ENCODE results near the gene RGL2.

- TF ChIP-seq CTCF (IDR thresholded peaks at IDR 0.05; ENCODE audit: low read length): no peak
- TF ChIP-seq EZH2 (IDR thresholded peaks at IDR 0.05; ENCODE audit: borderline replicate concordance, low read length): no peak
These were observed 11.5 kb downstream of the RGL2 start for GRCh38 chr6:33286946-33287914.

Measured in OCI-LY1 (cell line).